HepG2 (cell line): ENCODE data around the gene CDR2L. TPM values are rescaled to one million over a fixed set of nuclear protein-coding genes. Genes with fewer than 3 reads are reported as not detected.

ENCODE experiments used
- ARNTL ChIP-seq: sonication (generic); formaldehyde crosslinking; IDR thresholded peaks from 2 replicates; pipeline ENCODE4 v1.4.0; 2020; ENCODE audit warnings: mild to moderate bottlenecking, missing genetic modification reagents
- CC2D1A ChIP-seq: sonication (generic); formaldehyde crosslinking; IDR thresholded peaks from 2 replicates; pipeline ENCODE4 v1.8.1; 2023; ENCODE audit warnings: mild to moderate bottlenecking, missing genetic modification reagents
- CENPBD1 ChIP-seq: sonication (generic); formaldehyde crosslinking; IDR thresholded peaks from 2 replicates; pipeline ENCODE4 v1.8.0; 2022; ENCODE audit warnings: missing genetic modification reagents, low read depth, mild to moderate bottlenecking, borderline replicate concordance
- CENPT ChIP-seq: sonication (generic); formaldehyde crosslinking; IDR thresholded peaks from 2 replicates; pipeline ENCODE4 v1.8.0; 2022; ENCODE audit warnings: low read depth, mild to moderate bottlenecking, moderate library complexity, missing genetic modification reagents
- CREBL2 ChIP-seq: sonication (generic); formaldehyde crosslinking; IDR thresholded peaks from 2 replicates; pipeline ENCODE4 v1.8.1; 2023; ENCODE audit warnings: missing genetic modification reagents, mild to moderate bottlenecking, borderline replicate concordance
- ELF3 ChIP-seq: IDR thresholded peaks from 2 replicates; pipeline ENCODE4 v1.6.1; 2016; ENCODE audit warnings: missing genetic modification reagents, missing compliant biosample characterization
- FOXK1 ChIP-seq: sonication (generic); formaldehyde crosslinking; IDR thresholded peaks from 2 replicates; pipeline ENCODE4 v1.4.0; 2020; ENCODE audit warnings: low read depth, missing genetic modification reagents, borderline replicate concordance
- MTERF4 ChIP-seq: sonication (generic); formaldehyde crosslinking; IDR thresholded peaks from 2 replicates; pipeline ENCODE4 v1.8.0; 2023; ENCODE audit warnings: mild to moderate bottlenecking, missing genetic modification reagents
- MZF1 ChIP-seq: sonication (generic); formaldehyde crosslinking; IDR thresholded peaks from 2 replicates; pipeline ENCODE4 v1.8.1; 2023; ENCODE audit warnings: mild to moderate bottlenecking, missing genetic modification reagents, borderline replicate concordance
- NR2F6 ChIP-seq, 2 experiments: IDR thresholded peaks; 2 replicates each; pipeline ENCODE4 v1.6.1; 2016; ENCODE audit warnings: antibody characterized with exemption in 1 of 2, mild to moderate bottlenecking in 1 of 2
- PBX2 ChIP-seq: IDR thresholded peaks from 2 replicates; pipeline ENCODE4 v1.6.1; 2016; ENCODE audit warnings: control low read depth
- RFX1 ChIP-seq: fragments of 450-650 bp; IDR thresholded peaks from 2 replicates; pipeline ENCODE4 v1.6.1; 2017
- SAFB2 ChIP-seq: sonication (generic); formaldehyde crosslinking; IDR thresholded peaks from 2 replicates; pipeline ENCODE4 v1.5.1; 2020; ENCODE audit warnings: missing genetic modification reagents, low read depth, mild to moderate bottlenecking, borderline replicate concordance
- THAP8 ChIP-seq: sonication (generic); formaldehyde crosslinking; IDR thresholded peaks from 2 replicates; pipeline ENCODE4 v1.5.1; 2020; ENCODE audit warnings: missing genetic modification reagents, mild to moderate bottlenecking, borderline replicate concordance
- TOPORS ChIP-seq: sonication (generic); formaldehyde crosslinking; IDR thresholded peaks from 2 replicates; pipeline ENCODE4 v1.8.0; 2023; ENCODE audit warnings: mild to moderate bottlenecking, missing genetic modification reagents
- ZBTB7B ChIP-seq: sonication (generic); formaldehyde crosslinking; IDR thresholded peaks from 2 replicates; pipeline ENCODE4 v1.4.0; 2020; ENCODE audit warnings: missing genetic modification reagents
- ZNF3 ChIP-seq: IDR thresholded peaks from 2 replicates; pipeline ENCODE4 v1.7.0; 2017; ENCODE audit warnings: inconsistent platforms
- ZNF329 ChIP-seq: sonication (generic); formaldehyde crosslinking; IDR thresholded peaks from 2 replicates; pipeline ENCODE4 v1.9.0; 2021; ENCODE audit warnings: low read depth, mild to moderate bottlenecking, missing genetic modification reagents
- ZNF644 ChIP-seq: IDR thresholded peaks from 2 replicates; pipeline ENCODE4 v1.6.1; 2016; ENCODE audit warnings: low read depth
- ZNF660 ChIP-seq: sonication (generic); formaldehyde crosslinking; IDR thresholded peaks from 2 replicates; pipeline ENCODE4 v1.5.1; 2020; ENCODE audit warnings: mild to moderate bottlenecking, low read depth, missing genetic modification reagents, borderline replicate concordance
- ZNF710 ChIP-seq: sonication (generic); formaldehyde crosslinking; IDR thresholded peaks from 2 replicates; pipeline ENCODE4 v1.5.0; 2020; ENCODE audit warnings: mild to moderate bottlenecking, missing genetic modification reagents, borderline replicate concordance
- ZNF749 ChIP-seq: sonication (generic); formaldehyde crosslinking; IDR thresholded peaks from 2 replicates; pipeline ENCODE4 v1.8.0; 2022; ENCODE audit warnings: mild to moderate bottlenecking, missing genetic modification reagents, moderate library complexity, borderline replicate concordance
- ZNF780A ChIP-seq: sonication (generic); formaldehyde crosslinking; IDR thresholded peaks from 2 replicates; pipeline ENCODE4 v1.8.0; 2022; ENCODE audit warnings: mild to moderate bottlenecking, missing genetic modification reagents, moderate library complexity
- ZSCAN20 ChIP-seq: sonication (generic); formaldehyde crosslinking; IDR thresholded peaks from 2 replicates; pipeline ENCODE4 v1.4.0; 2020; ENCODE audit warnings: missing genetic modification reagents, mild to moderate bottlenecking, borderline replicate concordance
- polyA plus RNA-seq, 8 experiments: library from polyadenylated mRNA; depleted of rRNA in 3 of 8; stranded (reverse) in 7 of 8; unstranded in 1 of 8; fragments of >200 nt; fragmentation: Illumina TruSeq in 4 of 8; extraction: Trizol in 4 of 8; gene quantifications; 2 replicates each; pipeline versions ENCODE4 v1.2.1 to v1.2.3, GENCODE V29; 2011 to 2016; ENCODE audit warnings: low read depth in 4 of 8, missing spikeins in 1 of 8, mixed read lengths in 1 of 8; ENCODE audit not compliant: insufficient read depth in 1 of 8
- total RNA-seq, 5 experiments: library from RNA; depleted of rRNA; stranded (reverse); fragments of >200 nt; fragmentation: Illumina TruSeq; extraction: Trizol; gene quantifications; 2 replicates each; pipeline ENCODE4 v1.2.3, GENCODE V29; 2016; ENCODE audit warnings: low read depth in 1 of 5

The CDR2L gene
- total and polyA plus RNA-seq, 2 of the 13 experiments (the other 11 are each of a cell fraction or from before 2014, with no cell fraction given), result 1.9 to 2.1 TPM

GRCh38 chr17:74972107-74972972, 15.1 kb upstream of the CDR2L start, which contains the start of gene HID1 (continued):
- TF ChIP-seq ZNF710 (peak; percentile 27; the same call in 1 of the 2 replicates), ELF3 (CRISPR knock-in tag) (0 out of 2 replicates have a peak, but pooled peaks have one; percentile 34), MZF1 (CRISPR knock-in tag) (no peak), THAP8 (CRISPR knock-in tag) (0 out of 2 replicates have a peak, but pooled peaks have one; percentile 6), CREBL2 (no peak), ZNF780A (CRISPR knock-in tag) (no peak), CENPT (CRISPR knock-in tag) (no peak), ZNF329 (0 out of 2 replicates have a peak, but pooled peaks have one; percentile 20), CENPBD1 (CRISPR knock-in tag) (no peak), ARNTL (CRISPR knock-in tag) (0 out of 2 replicates have a peak, but pooled peaks have one; percentile 15), ZNF3 (no peak), CC2D1A (CRISPR knock-in tag) (no peak), TOPORS (0 out of 2 replicates have a peak, but pooled peaks have one; percentile 9), FOXK1 (CRISPR knock-in tag) (peak; percentile 53; the same call in 1 of the 2 replicates), RFX1 (no peak), ZBTB7B (peak; percentile 79), NR2F6 (IDR thresholded peaks at IDR 0.05) (no peak), NR2F6 (CRISPR knock-in tag; IDR thresholded peaks at IDR 0.05) (no peak), ZNF644 (CRISPR knock-in tag) (0 out of 2 replicates have a peak, but pooled peaks have one; percentile 25), SAFB2 (peak; percentile 85), ZSCAN20 (0 out of 2 replicates have a peak, but pooled peaks have one; percentile 80), PBX2 (no peak), ZNF660 (CRISPR knock-in tag) (no peak), ZNF749 (CRISPR knock-in tag) (peak; percentile 10; the same call in 1 of the 2 replicates), MTERF4 (CRISPR knock-in tag) (peak; percentile 62; the same call in 1 of the 2 replicates)
